GM13977 (cell line): ENCODE data around the gene LRRC10B.

Source experiments
- DNase-seq: peaks from one replicate; pipeline ENCODE4 v3.0.0; 2012; ENCODE audit warnings: low spot score
- in situ Hi-C: fragments of 300-500 bp; cut with MboI; formaldehyde crosslinking; loops from one replicate; pipeline ENCODE4 v1.12.0; 2022; ENCODE audit warnings: low sequenced_read_pairs, low pct_unique_long_range_greater_than_20kb, mixed read lengths, inconsistent platforms; ENCODE audit not compliant: unreplicated experiment
- TF ChIP-seq, protein P1 (sequence below): IDR thresholded peaks from 2 replicates; pipeline ENCODE4 v1.5.1; 2012; ENCODE audit warnings: mild to moderate bottlenecking, control low read depth; ENCODE audit not compliant: insufficient read depth; ENCODE audit errors: extremely low read depth, missing control alignments

The LRRC10B gene

DNA sequence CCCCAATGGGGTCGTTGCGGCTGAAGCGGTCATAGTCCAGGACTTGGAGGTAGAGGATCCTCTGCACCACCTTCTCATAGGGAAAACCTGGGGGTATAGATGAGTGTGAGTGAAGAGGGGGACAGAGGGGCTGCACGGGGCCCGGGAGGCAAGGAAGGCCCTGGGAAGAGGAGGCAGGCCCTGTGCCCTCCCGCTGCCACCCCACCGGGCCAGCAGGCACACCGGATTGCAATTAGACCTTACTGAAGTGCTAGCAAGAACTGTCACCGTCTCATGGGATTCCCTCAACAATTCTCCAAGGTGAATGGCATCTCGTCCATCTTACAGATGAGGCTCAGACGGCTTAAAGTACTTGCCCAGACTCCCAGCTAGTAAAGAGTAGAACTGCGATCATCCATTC, 15.9 kb downstream of the LRRC10B start:
- in situ Hi-C loops, result no loop called here
- DNase-seq, result no peak
- TF ChIP-seq, protein P1, sequence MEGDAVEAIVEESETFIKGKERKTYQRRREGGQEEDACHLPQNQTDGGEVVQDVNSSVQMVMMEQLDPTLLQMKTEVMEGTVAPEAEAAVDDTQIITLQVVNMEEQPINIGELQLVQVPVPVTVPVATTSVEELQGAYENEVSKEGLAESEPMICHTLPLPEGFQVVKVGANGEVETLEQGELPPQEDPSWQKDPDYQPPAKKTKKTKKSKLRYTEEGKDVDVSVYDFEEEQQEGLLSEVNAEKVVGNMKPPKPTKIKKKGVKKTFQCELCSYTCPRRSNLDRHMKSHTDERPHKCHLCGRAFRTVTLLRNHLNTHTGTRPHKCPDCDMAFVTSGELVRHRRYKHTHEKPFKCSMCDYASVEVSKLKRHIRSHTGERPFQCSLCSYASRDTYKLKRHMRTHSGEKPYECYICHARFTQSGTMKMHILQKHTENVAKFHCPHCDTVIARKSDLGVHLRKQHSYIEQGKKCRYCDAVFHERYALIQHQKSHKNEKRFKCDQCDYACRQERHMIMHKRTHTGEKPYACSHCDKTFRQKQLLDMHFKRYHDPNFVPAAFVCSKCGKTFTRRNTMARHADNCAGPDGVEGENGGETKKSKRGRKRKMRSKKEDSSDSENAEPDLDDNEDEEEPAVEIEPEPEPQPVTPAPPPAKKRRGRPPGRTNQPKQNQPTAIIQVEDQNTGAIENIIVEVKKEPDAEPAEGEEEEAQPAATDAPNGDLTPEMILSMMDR, result no peak

DNA sequence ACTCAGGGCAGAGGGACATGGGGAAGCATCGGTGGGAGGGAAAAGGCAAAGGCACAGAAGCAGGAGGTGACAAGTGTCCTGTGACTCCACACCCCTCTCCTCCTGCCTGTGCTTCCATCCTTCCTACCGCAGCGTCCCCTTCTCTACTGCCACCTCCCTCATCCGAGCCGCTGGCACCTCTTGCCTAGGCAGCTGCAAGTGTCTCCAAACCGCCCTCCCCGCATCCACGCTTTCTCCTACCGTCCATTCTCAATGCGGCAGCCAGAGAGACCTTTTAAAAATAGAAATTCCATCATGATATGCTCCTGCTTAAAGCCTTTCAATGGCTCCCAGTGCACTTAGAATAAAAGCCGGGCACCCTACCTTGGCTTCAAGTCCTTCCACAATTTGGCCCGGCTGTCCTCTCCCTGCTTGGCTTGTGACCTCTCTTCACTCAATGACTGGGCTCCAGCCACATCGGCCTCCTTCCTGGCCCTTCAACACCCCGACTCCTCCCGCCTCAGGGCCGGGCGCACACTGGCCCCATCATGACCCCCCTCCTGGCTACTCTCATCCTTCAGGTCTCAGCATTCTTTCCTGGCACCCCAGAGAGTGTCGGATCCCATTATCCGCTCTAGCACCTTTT, 16.5 kb downstream of the LRRC10B start:
- DNase-seq, result no peak

DNA sequence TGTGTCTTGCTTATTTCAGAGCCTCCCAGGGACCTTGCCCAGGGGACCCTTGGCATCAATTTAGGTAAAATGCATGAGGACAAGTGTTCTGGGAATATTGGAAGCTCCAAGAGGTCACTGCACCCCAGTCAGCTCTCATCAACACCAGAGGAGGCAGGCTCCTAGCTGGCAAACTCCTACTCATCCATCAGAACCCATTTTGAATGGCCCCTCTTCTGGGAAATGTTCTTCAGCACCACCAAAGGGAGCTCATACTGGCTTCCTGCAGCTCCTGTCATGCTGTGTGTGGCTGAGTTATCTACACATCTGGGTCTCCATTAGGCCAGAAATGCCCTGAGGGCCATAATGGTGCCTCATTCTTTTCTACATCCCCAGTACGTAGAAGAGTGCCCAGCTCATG, 17.7 kb downstream of the LRRC10B start:
- in situ Hi-C loops, result no loop called here
- TF ChIP-seq, protein P1, result no peak

More for the DNA sequence above, 16.5 kb downstream of the LRRC10B start:
- TF ChIP-seq, protein P1, result no peak
- in situ Hi-C loops, result no loop called here

DNA sequence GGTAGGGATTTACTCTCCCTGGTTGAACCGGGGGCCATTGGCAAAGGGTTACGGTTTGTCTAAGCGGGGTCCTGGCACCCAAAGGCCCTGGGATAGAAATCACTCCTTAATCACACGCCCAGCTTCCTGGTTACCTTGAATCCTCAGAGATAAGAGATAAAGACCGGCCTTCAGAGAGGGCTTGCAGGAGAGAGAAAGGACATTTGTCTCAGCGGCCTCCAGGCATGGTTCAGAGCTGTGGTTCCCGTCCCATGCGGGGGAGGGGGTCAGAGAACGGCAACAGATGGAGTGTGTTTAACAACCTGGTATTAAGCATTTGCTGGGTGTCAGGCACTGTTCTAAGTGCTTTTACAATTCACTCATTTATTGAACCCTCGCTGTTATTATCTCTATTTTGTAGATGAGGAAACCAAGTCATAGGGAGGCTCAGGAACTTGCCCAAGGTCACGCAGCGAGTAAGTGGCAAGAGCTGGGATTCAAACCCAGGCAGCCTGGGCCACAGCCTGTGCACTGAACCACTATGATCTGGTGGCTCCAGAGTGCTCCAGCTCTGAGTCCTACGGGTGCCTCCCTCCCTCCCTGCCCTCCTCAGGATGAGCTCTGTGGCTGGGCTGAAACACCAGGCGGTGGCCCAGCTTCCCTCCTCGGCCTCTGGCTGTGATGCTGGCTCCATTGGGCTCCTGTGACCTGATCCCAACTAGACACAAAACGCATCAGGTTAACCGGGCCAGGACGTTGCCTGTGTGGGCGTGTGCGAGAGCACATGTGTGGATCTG, 18.6 kb downstream of the LRRC10B start:
- TF ChIP-seq, protein P1, result no peak
- no peak for DNase-seq
- in situ Hi-C loops, result no loop called here

More for the DNA sequence above, 17.7 kb downstream of the LRRC10B start:
- DNase-seq, result no peak

DNA sequence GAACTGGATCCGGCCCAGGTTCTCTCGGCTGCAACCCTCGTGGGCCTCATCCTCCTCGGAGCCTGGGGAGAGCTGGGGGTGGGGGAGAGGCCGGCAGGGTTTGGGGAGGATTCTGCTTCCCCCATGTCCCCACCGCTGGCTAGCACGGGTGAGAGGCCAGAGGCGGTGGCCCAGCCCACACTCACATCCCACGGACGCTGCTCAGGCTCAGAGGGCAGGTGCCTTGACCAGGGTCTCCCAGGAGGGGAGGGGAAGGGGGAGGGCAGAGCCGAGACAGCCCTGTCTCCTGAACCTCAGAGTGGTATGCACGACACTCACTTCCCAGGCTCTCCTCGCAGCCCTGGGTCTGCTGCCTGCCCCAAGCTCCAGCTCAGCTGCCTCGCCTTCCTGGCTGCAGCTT, 19.6 kb downstream of the LRRC10B start:
- TF ChIP-seq, protein P1, result no peak
- in situ Hi-C loops, result no loop called here
- no peak for DNase-seq

DNA sequence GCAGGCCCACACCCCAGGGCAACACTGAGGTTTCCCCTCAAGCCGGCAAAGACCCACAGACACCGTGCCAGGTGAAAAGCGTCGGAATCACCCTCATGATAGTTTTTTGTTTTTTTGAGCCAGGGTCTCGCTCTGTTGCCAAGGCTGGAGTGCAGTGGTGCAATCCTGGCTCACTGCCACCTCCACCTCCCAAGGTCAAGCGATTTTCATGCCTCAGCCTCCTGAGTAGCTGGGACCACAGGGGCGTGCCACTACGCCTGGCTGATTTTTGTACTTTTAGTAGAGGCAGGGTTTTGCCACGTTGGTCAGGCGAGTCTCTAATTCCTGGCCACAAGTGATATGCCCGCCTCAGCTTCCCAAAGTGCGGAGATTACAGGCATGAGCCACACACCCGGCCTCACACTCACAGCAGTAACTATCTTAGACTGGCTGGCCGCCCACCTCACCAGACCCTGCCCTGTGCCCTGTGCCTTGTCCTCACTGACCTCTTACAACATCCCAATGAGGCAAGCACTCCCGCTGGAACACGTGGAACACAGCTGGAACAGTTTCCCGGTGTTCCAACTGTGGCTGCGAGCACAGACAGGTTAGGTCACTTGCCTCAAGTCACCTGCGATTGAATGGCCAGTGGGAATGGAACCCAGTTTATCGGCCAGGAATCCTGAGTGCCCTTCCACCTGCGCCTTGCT, 21.1 kb downstream of the LRRC10B start:
- no peak for DNase-seq
- in situ Hi-C loops, result no loop called here
- TF ChIP-seq, protein P1, result no peak
